WTC11 (cell line): Measurements from ENCODE around the gene MIER2. TPM values are rescaled to one million over a fixed set of nuclear protein-coding genes. Genes with fewer than 3 reads are reported as not detected.

Source experiments
- AR ChIP-seq: fragments of 250-450 bp; sonication (Bioruptor Pico); IDR thresholded peaks from 2 replicates; pipeline ENCODE4 v1.9.0; 2021; ENCODE audit warnings: mild to moderate bottlenecking
- CBFB ChIP-seq: sonication (generic); formaldehyde crosslinking; IDR thresholded peaks from 2 replicates; pipeline ENCODE4 v1.8.1; 2022; ENCODE audit warnings: mild to moderate bottlenecking, low read depth, missing genetic modification reagents
- ETV6 ChIP-seq: sonication (generic); formaldehyde crosslinking; IDR thresholded peaks from 2 replicates; pipeline ENCODE4 v1.8.1; 2022; ENCODE audit warnings: mild to moderate bottlenecking, missing genetic modification reagents
- GTF2I ChIP-seq: fragments of 250-450 bp; sonication (Bioruptor Pico); conservative IDR thresholded peaks from 2 replicates; pipeline ENCODE4 v1.4.0; 2021; ENCODE audit warnings: mild to moderate bottlenecking
- NFATC4 ChIP-seq: fragments of 250-450 bp; sonication (Bioruptor Pico); IDR thresholded peaks from 2 replicates; pipeline ENCODE4 v1.9.0; 2021; ENCODE audit warnings: mild to moderate bottlenecking
- SMAD3 ChIP-seq: sonication (generic); formaldehyde crosslinking; IDR thresholded peaks from 2 replicates; pipeline ENCODE4 v1.8.0; 2022; ENCODE audit warnings: missing genetic modification reagents, mild to moderate bottlenecking, borderline replicate concordance
- TEAD1 ChIP-seq: sonication (generic); formaldehyde crosslinking; IDR thresholded peaks from 2 replicates; pipeline ENCODE4 v1.8.0; 2022; ENCODE audit warnings: mild to moderate bottlenecking, missing genetic modification reagents
- USF2 ChIP-seq: sonication (generic); formaldehyde crosslinking; IDR thresholded peaks from 2 replicates; pipeline ENCODE4 v1.8.1; 2023; ENCODE audit warnings: mild to moderate bottlenecking, missing genetic modification reagents, moderate library complexity
- ZNF138 ChIP-seq: sonication (generic); formaldehyde crosslinking; conservative IDR thresholded peaks from 2 replicates; pipeline ENCODE4 v1.8.1; 2022; ENCODE audit warnings: mild to moderate bottlenecking, moderate library complexity, missing genetic modification reagents
- ZNF263 ChIP-seq: sonication (generic); formaldehyde crosslinking; IDR thresholded peaks from 2 replicates; pipeline ENCODE4 v1.8.1; 2022; ENCODE audit warnings: low read depth, mild to moderate bottlenecking, moderate library complexity, missing genetic modification reagents
- total RNA-seq: library from RNA; stranded (reverse); gene quantifications from 3 replicates; pipeline ENCODE4 v1.2.3, GENCODE V29; 2021
- TF ChIP-seq, protein P1 (sequence below): sonication (generic); formaldehyde crosslinking; IDR thresholded peaks from 2 replicates; pipeline ENCODE4 v1.8.0; 2022; ENCODE audit warnings: mild to moderate bottlenecking, missing genetic modification reagents
- TF ChIP-seq, protein P2 (sequence below): sonication (generic); formaldehyde crosslinking; IDR thresholded peaks from 2 replicates; pipeline ENCODE4 v1.8.0; 2022; ENCODE audit warnings: missing genetic modification reagents
- TF ChIP-seq, protein P3 (sequence below): sonication (generic); formaldehyde crosslinking; IDR thresholded peaks from 2 replicates; pipeline ENCODE4 v1.8.0; 2022; ENCODE audit warnings: mild to moderate bottlenecking, missing genetic modification reagents
- TF ChIP-seq, protein P4 (sequence below): fragments of 250-450 bp; sonication (Bioruptor Pico); conservative IDR thresholded peaks from 2 replicates; pipeline ENCODE4 v1.9.0; 2021; ENCODE audit warnings: mild to moderate bottlenecking

The MIER2 gene
- total RNA-seq, 1 experiment from 2014 or later: 56.3 TPM

- TF ChIP-seq, protein P1, sequence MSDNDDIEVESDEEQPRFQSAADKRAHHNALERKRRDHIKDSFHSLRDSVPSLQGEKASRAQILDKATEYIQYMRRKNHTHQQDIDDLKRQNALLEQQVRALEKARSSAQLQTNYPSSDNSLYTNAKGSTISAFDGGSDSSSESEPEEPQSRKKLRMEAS: peak; percentile 5; the same call in 1 of the 2 replicates
- no peak for TF ChIP-seq NFATC4 (CRISPR knock-in tag)
- TF ChIP-seq SMAD3: no peak
- TF ChIP-seq TEAD1: no peak
- TF ChIP-seq AR (CRISPR knock-in tag): 0 out of 2 replicates have a peak, but pooled peaks have one; percentile 54
- TF ChIP-seq, protein P2, sequence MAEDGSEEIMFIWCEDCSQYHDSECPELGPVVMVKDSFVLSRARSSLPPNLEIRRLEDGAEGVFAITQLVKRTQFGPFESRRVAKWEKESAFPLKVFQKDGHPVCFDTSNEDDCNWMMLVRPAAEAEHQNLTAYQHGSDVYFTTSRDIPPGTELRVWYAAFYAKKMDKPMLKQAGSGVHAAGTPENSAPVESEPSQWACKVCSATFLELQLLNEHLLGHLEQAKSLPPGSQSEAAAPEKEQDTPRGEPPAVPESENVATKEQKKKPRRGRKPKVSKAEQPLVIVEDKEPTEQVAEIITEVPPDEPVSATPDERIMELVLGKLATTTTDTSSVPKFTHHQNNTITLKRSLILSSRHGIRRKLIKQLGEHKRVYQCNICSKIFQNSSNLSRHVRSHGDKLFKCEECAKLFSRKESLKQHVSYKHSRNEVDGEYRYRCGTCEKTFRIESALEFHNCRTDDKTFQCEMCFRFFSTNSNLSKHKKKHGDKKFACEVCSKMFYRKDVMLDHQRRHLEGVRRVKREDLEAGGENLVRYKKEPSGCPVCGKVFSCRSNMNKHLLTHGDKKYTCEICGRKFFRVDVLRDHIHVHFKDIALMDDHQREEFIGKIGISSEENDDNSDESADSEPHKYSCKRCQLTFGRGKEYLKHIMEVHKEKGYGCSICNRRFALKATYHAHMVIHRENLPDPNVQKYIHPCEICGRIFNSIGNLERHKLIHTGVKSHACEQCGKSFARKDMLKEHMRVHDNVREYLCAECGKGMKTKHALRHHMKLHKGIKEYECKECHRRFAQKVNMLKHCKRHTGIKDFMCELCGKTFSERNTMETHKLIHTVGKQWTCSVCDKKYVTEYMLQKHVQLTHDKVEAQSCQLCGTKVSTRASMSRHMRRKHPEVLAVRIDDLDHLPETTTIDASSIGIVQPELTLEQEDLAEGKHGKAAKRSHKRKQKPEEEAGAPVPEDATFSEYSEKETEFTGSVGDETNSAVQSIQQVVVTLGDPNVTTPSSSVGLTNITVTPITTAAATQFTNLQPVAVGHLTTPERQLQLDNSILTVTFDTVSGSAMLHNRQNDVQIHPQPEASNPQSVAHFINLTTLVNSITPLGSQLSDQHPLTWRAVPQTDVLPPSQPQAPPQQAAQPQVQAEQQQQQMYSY: no peak
- 0 out of 2 replicates have a peak, but pooled peaks have one; percentile 27 for TF ChIP-seq USF2
- 0 out of 2 replicates have a peak, but pooled peaks have one; percentile 46 for TF ChIP-seq CBFB (CRISPR knock-in tag)
- TF ChIP-seq, protein P3, sequence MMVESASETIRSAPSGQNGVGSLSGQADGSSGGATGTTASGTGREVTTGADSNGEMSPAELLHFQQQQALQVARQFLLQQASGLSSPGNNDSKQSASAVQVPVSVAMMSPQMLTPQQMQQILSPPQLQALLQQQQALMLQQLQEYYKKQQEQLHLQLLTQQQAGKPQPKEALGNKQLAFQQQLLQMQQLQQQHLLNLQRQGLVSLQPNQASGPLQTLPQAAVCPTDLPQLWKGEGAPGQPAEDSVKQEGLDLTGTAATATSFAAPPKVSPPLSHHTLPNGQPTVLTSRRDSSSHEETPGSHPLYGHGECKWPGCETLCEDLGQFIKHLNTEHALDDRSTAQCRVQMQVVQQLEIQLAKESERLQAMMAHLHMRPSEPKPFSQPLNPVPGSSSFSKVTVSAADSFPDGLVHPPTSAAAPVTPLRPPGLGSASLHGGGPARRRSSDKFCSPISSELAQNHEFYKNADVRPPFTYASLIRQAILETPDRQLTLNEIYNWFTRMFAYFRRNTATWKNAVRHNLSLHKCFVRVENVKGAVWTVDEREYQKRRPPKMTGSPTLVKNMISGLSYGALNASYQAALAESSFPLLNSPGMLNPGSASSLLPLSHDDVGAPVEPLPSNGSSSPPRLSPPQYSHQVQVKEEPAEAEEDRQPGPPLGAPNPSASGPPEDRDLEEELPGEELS (CRISPR knock-in tag): peak; percentile 33; the same call in 1 of the 2 replicates
- TF ChIP-seq ZNF138: 0 out of 2 replicates have a peak, but pooled peaks have one; percentile 17
- TF ChIP-seq, protein P4, sequence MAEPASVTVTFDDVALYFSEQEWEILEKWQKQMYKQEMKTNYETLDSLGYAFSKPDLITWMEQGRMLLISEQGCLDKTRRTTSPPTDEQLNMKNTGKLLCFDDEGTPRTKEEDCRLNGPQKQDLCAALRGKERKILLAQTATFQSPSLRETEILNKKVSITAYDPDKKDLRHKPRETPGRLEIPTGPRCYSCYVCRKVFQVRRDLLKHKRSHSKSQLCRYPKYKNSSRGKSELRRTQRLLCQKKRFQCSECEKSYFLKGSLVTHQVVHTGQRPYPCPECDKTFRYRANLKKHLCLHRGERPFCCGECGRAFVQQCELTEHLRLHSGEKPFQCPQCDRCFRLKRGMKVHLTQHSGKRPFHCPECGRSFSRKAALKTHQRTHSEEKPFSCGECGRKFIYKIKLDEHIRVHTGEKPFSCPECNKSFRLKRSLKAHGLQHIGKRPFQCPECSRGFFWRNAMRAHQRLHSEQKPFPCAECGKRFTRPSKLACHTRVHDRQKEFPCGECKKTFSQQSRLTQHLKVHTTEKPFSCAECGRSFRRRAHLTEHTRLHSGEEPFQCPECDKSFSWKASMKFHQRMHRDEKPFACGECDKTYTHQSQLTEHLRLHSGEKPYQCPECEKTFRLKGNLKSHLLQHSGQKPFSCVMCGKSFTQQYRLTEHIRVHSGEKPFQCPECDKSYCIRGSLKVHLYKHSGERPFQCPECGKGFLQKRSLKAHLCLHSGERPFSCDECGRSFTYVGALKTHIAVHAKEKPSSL: no peak
- no peak for TF ChIP-seq GTF2I
- TF ChIP-seq ZNF263 (CRISPR knock-in tag): 0 out of 2 replicates have a peak, but pooled peaks have one; percentile 38
- no peak for TF ChIP-seq ETV6 (CRISPR knock-in tag)
Observed at GRCh38 chr19:294946-295686, 49.5 kb downstream of the MIER2 start (continued).
